GM12878 (cell line): ENCODE measurements around the gene GNPNAT1. TPM values are rescaled to one million over a fixed set of nuclear protein-coding genes. Genes with fewer than 3 reads are reported as not detected.

Source experiments
- ATAC-seq: fragments of 200-7000 bp; cut with Tn5 transposase; 3 replicates; pipeline ENCODE4 v1.9.1; 2020; ENCODE audit warnings: mild to moderate bottlenecking, moderate library complexity
- BruUV-seq: library from RNA; stranded (reverse); fragments of 400-500 nt; replicated peaks from 2 replicates; lab custom pipeline; 2021; lab: Mats Ljungman, UMichigan
- CTCF ChIA-PET: fragments of 300-600 bp; sonication (Branson Sonifier 250); formaldehyde crosslinking; extraction: SDS; loops from one replicate; lab custom pipeline; 2021; ENCODE audit warnings: inconsistent platforms; lab: Yijun Ruan, JAX
- POLR2A ChIA-PET: fragments of 350-600 bp; formaldehyde crosslinking; extraction: SDS; loops from one replicate; lab custom pipeline; 2021; ENCODE audit warnings: inconsistent platforms; lab: Charles Lee
- RAD21 ChIA-PET: fragments of 300-600 bp; sonication (Branson Sonifier 250); formaldehyde crosslinking; loops from one replicate; lab custom pipeline; 2023; ENCODE audit warnings: antibody characterized with exemption; ENCODE audit not compliant: unreplicated experiment; lab: Charles Lee
- SMC1A ChIA-PET: fragments of 300-600 bp; sonication (Branson Sonifier 250); formaldehyde crosslinking; loops from one replicate; lab custom pipeline; 2023; ENCODE audit not compliant: unreplicated experiment, uncharacterized antibody; lab: Charles Lee
- DNase-seq: peaks from one replicate; pipeline ENCODE4 v3.0.0-alpha.2; 2011; ENCODE audit warnings: low read depth, low spot score
- FAIRE-seq: peaks from 3 replicates; lab custom pipeline; 2011; peaks lifted over from hg19 to GRCh38; lab: Jason Lieb, UNC
- H2AFZ ChIP-seq: 2 replicates; pipeline ENCODE4 v1.6.0; 2011; ENCODE audit warnings: low read depth, low read length, control low read depth; ENCODE audit not compliant: control insufficient read depth
- H3K27ac ChIP-seq: 2 replicates; pipeline ENCODE4 v1.5.1; 2011; ENCODE audit warnings: control low read depth; ENCODE audit not compliant: control insufficient read depth, insufficient read depth
- H3K27me3 ChIP-seq, 2 experiments: replicated peaks in 1 of 2; 2 replicates each; pipeline versions ENCODE4 v1.6.0 to v1.6.1; 2011; ENCODE audit warnings: low read length in 1 of 2; ENCODE audit not compliant: control insufficient read depth in 2 of 2, insufficient read depth in 2 of 2
- H3K36me3 ChIP-seq, 2 experiments: 2 replicates each; pipeline ENCODE4 v1.5.1; 2011; ENCODE audit warnings: low read length in 1 of 2; ENCODE audit not compliant: control insufficient read depth in 2 of 2, insufficient read depth in 2 of 2
- H3K4me1 ChIP-seq: 2 replicates; pipeline ENCODE4 v1.6.1; 2011; ENCODE audit warnings: mild to moderate bottlenecking, low read length, moderate library complexity, mixed read lengths; ENCODE audit not compliant: control insufficient read depth, insufficient read depth
- H3K4me2 ChIP-seq: 2 replicates; pipeline ENCODE4 v1.6.0; 2011; ENCODE audit warnings: control low read depth; ENCODE audit not compliant: control insufficient read depth, insufficient read depth
- H3K4me3 ChIP-seq: fragments of 200-600 bp; sonication (generic); 2 replicates; pipeline ENCODE4 v1.5.1; 2016
- H3K79me2 ChIP-seq: 2 replicates; pipeline ENCODE4 v1.6.0; 2011; ENCODE audit warnings: low read length; ENCODE audit not compliant: control insufficient read depth, insufficient read depth
- H3K9ac ChIP-seq: 2 replicates; pipeline ENCODE4 v1.8.0; 2011; ENCODE audit warnings: low read length, control low read depth, mixed read lengths; ENCODE audit not compliant: control insufficient read depth, insufficient read depth
- H3K9me3 ChIP-seq: replicated peaks from 3 replicates; pipeline ENCODE4 v1.5.1; 2011; ENCODE audit warnings: mild to moderate bottlenecking, low read length; ENCODE audit not compliant: control insufficient read depth, insufficient read depth
- H4K20me1 ChIP-seq: 2 replicates; pipeline ENCODE4 v1.6.0; 2011; ENCODE audit not compliant: control insufficient read depth, insufficient read depth
- LARP7 ChIP-seq: fragments of 450-650 bp; IDR thresholded peaks from 2 replicates; pipeline ENCODE4 v1.6.1; 2017; ENCODE audit warnings: mild to moderate bottlenecking
- in situ Hi-C: fragments of 300-500 bp; cut with MboI; formaldehyde crosslinking; loops from 9 replicates; pipeline ENCODE4 v1.14.3; 2018; ENCODE audit warnings: mixed read lengths
- intact Hi-C: fragments of 100-400 bp; cut with micrococcal nuclease; formaldehyde crosslinking; loops from one replicate; pipeline ENCODE4 v1.14.2; 2022; ENCODE audit not compliant: unreplicated experiment
- polyA plus RNA-seq, 11 experiments: library from polyadenylated mRNA; depleted of rRNA in 4 of 11; unstranded in 6 of 11; stranded (reverse) in 5 of 11; fragments of >200 nt; fragmentation: Nextera tagmentation in 4 of 11; fragmentation: Illumina TruSeq in 1 of 11; extraction: Ambion mirVana in 4 of 11; extraction: Trizol in 1 of 11; gene quantifications; 1 replicate in 1 of 11; 2 replicates in 10 of 11; pipeline versions ENCODE4 v1.2.1 to v1.2.3, GENCODE V29; 2011 to 2016; ENCODE audit warnings: inconsistent platforms in 2 of 11, missing spikeins in 2 of 11, low read depth in 1 of 11
- total RNA-seq, 4 experiments: library from RNA; depleted of rRNA in 3 of 4; stranded (reverse); fragments of >200 nt in 3 of 4; fragmentation: Illumina TruSeq in 1 of 4; extraction: Trizol in 1 of 4; gene quantifications; 2 replicates each; pipeline versions ENCODE4 v1.2.1 to v1.2.3, GENCODE V29; 2013 to 2021
- TF ChIP-seq, protein P1 (sequence below): fragments of 450-650 bp; IDR thresholded peaks from 2 replicates; pipeline ENCODE4 v1.6.1; 2017; ENCODE audit warnings: antibody characterized with exemption, mild to moderate bottlenecking, moderate library complexity
- TF ChIP-seq, protein P2 (sequence below): IDR thresholded peaks from 2 replicates; pipeline ENCODE4 v1.6.1; 2012; ENCODE audit warnings: low read depth, low read length, improper control_type of control experiment
- TF ChIP-seq, protein P3 (sequence below): fragments of 450-650 bp; formaldehyde crosslinking; IDR thresholded peaks from 2 replicates; pipeline ENCODE4 v1.4.0; 2022; ENCODE audit warnings: mild to moderate bottlenecking, moderate library complexity

Gene GNPNAT1
- total and polyA plus RNA-seq, 10 of the 15 experiments (the other 5 are each of a cell fraction or from before 2014, with no cell fraction given): 18.9 to 52.6 (median 28.2) TPM

DNA sequence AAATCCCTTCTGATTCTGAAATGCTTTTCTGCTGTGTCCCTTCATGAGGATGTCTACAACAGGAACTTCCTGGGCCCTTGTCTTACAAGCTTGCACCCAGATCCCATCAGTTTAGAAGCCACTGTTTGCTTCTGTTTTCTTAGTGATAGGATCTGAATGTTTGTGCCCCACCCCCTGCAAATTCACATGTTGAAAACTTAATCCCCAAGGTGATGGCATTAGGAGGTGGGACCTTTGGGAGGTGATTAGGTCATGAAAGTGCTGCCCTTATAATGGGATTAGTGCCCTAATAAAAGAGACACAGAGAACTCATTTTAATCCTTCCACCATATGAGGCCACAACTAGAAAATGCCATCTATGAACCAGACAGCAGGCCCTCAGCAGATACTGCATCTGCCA, 36.0 kb upstream of the GNPNAT1 start:
- no peak overlapping the region for H3K4me3 ChIP-seq
- SMC1A ChIA-PET: interaction anchor here (4.2 kb wide), 1 partner anchor 134 kb away, joined by 27 read pairs; no protein-coding TSS in a partner anchor
- H4K20me1 ChIP-seq: no peaks in the 10 kb centered on the region
- H3K4me1 ChIP-seq: peaks cover 5% of the 10 kb centered on the region
- no peak overlapping the region for H2AFZ ChIP-seq
- no peaks in the 10 kb centered on the region for H3K79me2 ChIP-seq
- in situ Hi-C loops: no loop called here
- POLR2A ChIA-PET: no interaction called here
- H3K9me3 ChIP-seq: no peaks in the 10 kb centered on the region
- H3K27me3 ChIP-seq: no peaks in the 10 kb centered on the region
- no peak overlapping the region for H3K27ac ChIP-seq
- no peak for DNase-seq
- ATAC-seq: no peak
- TF ChIP-seq, protein P1, sequence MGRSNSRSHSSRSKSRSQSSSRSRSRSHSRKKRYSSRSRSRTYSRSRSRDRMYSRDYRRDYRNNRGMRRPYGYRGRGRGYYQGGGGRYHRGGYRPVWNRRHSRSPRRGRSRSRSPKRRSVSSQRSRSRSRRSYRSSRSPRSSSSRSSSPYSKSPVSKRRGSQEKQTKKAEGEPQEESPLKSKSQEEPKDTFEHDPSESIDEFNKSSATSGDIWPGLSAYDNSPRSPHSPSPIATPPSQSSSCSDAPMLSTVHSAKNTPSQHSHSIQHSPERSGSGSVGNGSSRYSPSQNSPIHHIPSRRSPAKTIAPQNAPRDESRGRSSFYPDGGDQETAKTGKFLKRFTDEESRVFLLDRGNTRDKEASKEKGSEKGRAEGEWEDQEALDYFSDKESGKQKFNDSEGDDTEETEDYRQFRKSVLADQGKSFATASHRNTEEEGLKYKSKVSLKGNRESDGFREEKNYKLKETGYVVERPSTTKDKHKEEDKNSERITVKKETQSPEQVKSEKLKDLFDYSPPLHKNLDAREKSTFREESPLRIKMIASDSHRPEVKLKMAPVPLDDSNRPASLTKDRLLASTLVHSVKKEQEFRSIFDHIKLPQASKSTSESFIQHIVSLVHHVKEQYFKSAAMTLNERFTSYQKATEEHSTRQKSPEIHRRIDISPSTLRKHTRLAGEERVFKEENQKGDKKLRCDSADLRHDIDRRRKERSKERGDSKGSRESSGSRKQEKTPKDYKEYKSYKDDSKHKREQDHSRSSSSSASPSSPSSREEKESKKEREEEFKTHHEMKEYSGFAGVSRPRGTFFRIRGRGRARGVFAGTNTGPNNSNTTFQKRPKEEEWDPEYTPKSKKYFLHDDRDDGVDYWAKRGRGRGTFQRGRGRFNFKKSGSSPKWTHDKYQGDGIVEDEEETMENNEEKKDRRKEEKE: no peak
- no peak for TF ChIP-seq LARP7
- TF ChIP-seq, protein P2, sequence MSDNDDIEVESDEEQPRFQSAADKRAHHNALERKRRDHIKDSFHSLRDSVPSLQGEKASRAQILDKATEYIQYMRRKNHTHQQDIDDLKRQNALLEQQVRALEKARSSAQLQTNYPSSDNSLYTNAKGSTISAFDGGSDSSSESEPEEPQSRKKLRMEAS: no peak
- TF ChIP-seq, protein P3, sequence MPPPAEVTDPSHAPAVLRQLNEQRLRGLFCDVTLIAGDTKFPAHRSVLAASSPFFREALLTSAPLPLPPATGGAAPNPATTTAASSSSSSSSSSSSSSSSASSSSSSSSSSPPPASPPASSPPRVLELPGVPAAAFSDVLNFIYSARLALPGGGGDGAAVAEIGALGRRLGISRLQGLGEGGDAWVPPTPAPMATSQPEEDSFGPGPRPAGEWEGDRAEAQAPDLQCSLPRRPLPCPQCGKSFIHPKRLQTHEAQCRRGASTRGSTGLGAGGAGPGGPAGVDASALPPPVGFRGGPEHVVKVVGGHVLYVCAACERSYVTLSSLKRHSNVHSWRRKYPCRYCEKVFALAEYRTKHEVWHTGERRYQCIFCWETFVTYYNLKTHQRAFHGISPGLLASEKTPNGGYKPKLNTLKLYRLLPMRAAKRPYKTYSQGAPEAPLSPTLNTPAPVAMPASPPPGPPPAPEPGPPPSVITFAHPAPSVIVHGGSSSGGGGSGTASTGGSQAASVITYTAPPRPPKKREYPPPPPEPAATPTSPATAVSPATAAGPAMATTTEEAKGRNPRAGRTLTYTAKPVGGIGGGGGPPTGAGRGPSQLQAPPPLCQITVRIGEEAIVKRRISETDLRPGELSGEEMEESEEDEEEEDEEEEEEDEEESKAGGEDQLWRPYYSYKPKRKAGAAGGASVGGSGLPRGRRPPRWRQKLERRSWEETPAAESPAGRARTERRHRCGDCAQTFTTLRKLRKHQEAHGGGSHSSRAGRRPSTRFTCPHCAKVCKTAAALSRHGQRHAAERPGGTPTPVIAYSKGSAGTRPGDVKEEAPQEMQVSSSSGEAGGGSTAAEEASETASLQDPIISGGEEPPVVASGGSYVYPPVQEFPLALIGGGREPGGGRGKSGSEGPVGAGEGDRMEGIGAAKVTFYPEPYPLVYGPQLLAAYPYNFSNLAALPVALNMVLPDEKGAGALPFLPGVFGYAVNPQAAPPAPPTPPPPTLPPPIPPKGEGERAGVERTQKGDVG: no peak
- TF ChIP-seq, all 136 proteins: peak for 0
- BruUV-seq: no TSS peak
- no peak for FAIRE-seq
- intact Hi-C loops: no loop called here
- Histone ChIP-seq H3K9ac (no peak overlapping the region), H3K36me3 (no peaks in the 10 kb centered on the region), H3K4me2 (no peak overlapping the region)
- RAD21 ChIA-PET: no interaction called here
- CTCF ChIA-PET: interaction anchor here (7.9 kb wide), 1 partner anchor 135 kb away, joined by 115 read pairs; no protein-coding TSS in a partner anchor
